Upper lobe of left lung (tissue), 6 donors: ENCODE results near the gene KRTAP5-8. TPM values are rescaled to one million over a fixed set of nuclear protein-coding genes. Genes with fewer than 3 reads are reported as not detected.

ENCODE experiments used
- ATAC-seq, 2 donors: fragments of 200-7000 bp; cut with Tn5 transposase; one replicate each; pipeline ENCODE4 v1.9.1; 2022; ENCODE audit warnings: mild to moderate bottlenecking in 2 of 2, moderate library complexity in 2 of 2; ENCODE audit not compliant: low FRiP score in 2 of 2
- DNase-seq, 2 donors: peaks; one replicate each; pipeline ENCODE4 v3.0.0-alpha.2; 2019 to 2020
- H3K27ac ChIP-seq, 4 donors: fragments of 200-600 bp; sonication (generic); one replicate each; pipeline ENCODE4 v1.5.1; 2016 to 2019
- H3K27me3 ChIP-seq, 4 donors: fragments of 200-600 bp; sonication (generic); one replicate each; pipeline ENCODE4 v1.5.1; 2017 to 2019
- H3K36me3 ChIP-seq, 4 donors: fragments of 200-600 bp; sonication (generic); one replicate each; pipeline ENCODE4 v1.5.1; 2016 to 2019
- H3K4me1 ChIP-seq, 4 donors: fragments of 200-600 bp; sonication (generic); one replicate each; pipeline ENCODE4 v1.5.1; 2018 to 2019
- H3K4me3 ChIP-seq, 4 donors: fragments of 200-600 bp; sonication (generic); one replicate each; pipeline ENCODE4 v1.5.1; 2017 to 2019; ENCODE audit warnings: mild to moderate bottlenecking in 2 of 4, moderate library complexity in 1 of 4
- H3K9me3 ChIP-seq, 4 donors: fragments of 200-600 bp; sonication (generic); one replicate each; pipeline ENCODE4 v1.5.1; 2018 to 2019
- EP300 ChIP-seq, 4 donors: sonication (generic); formaldehyde crosslinking; IDR thresholded peaks; one replicate each; pipeline ENCODE4 v1.5.1; 2017; ENCODE audit warnings: antibody characterized with exemption in 4 of 4, control low read depth in 2 of 4
- POLR2A ChIP-seq, 4 donors: fragments of 450-650 bp; IDR thresholded peaks; one replicate each; pipeline ENCODE4 v1.5.1; 2016 to 2017; ENCODE audit warnings: antibody characterized with exemption in 4 of 4, mild to moderate bottlenecking in 2 of 4
- POLR2AphosphoS5 ChIP-seq, 2 donors: sonication (generic); formaldehyde crosslinking; IDR thresholded peaks; one replicate each; pipeline ENCODE4 v1.5.1; 2017; ENCODE audit warnings: antibody characterized with exemption in 2 of 2
- WGBS, 2 donors: methylation state at CpG; one replicate each; pipeline ENCODE4 v1.1.5; 2017 to 2018; 5-methylcytosine and 5-hydroxymethylcytosine counted together
- total RNA-seq, 6 donors: library from RNA; depleted of rRNA in 4 of 6; stranded (reverse); fragments of >200 nt in 4 of 6; gene quantifications; one replicate each; pipeline versions ENCODE4 v1.1.0 to v1.2.1, GENCODE V29; 2016 to 2021
- TF ChIP-seq, protein P1 (sequence below), 6 experiments: fragments of 450-650 bp in 4 of 6; fragments of 200-600 bp in 2 of 6; sonication (generic) in 2 of 6; IDR thresholded peaks; one replicate each; pipeline ENCODE4 v1.5.1; 2016 to 2019; ENCODE audit warnings: antibody characterized with exemption in 6 of 6
- donor health status: DM: no; HTN: no; CAD: no; lungs with moderate emphysema.
- donor health status: DM: no; HTN: yes; CAD: no; lungs with severe emphysema.

The KRTAP5-8 gene
- total RNA-seq, 6 donors from 2014 or later: 0.23 to 7.3 (median 0.71) TPM; not detected in 2

DNA sequence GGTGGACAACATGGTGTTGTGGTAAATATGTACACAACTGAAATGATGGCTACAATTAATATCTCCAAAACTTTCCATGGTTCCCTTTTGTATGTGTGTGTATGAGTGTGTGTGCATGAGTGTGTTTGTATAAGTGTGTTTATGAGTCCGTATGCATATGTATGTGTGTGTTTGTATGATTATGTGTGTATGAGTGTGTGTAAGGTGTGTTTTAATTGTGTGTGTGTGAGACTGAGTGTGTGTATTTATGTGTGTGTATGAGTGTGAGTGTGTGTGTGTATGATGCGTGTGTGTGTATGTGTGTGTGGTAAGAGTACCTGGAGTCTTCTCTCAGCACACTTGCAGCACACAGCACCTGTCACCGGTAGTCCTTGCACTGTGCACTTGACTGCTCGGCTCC is 18.2 kb downstream of the KRTAP5-8 start:
- Histone ChIP-seq H3K4me1 (no peaks in the 10 kb centered on the region), H3K27ac (no peak overlapping the region), H3K9me3 (no peaks in the 10 kb centered on the region), H3K36me3 (no peaks in the 10 kb centered on the region), H3K27me3 (no peaks in the 10 kb centered on the region), H3K4me3 (no peak overlapping the region)
- WGBS, 2 donors: 84 to 90% methylated on average over 4 of the region's 4 CpGs
- no peak for DNase-seq
- no peak for ATAC-seq
- TF ChIP-seq POLR2A (IDR thresholded peaks at IDR 0.05) (no peak), EP300 (IDR thresholded peaks at IDR 0.05) (no peak), POLR2AphosphoS5 (IDR thresholded peaks at IDR 0.05) (no peak)
- TF ChIP-seq, protein P1, sequence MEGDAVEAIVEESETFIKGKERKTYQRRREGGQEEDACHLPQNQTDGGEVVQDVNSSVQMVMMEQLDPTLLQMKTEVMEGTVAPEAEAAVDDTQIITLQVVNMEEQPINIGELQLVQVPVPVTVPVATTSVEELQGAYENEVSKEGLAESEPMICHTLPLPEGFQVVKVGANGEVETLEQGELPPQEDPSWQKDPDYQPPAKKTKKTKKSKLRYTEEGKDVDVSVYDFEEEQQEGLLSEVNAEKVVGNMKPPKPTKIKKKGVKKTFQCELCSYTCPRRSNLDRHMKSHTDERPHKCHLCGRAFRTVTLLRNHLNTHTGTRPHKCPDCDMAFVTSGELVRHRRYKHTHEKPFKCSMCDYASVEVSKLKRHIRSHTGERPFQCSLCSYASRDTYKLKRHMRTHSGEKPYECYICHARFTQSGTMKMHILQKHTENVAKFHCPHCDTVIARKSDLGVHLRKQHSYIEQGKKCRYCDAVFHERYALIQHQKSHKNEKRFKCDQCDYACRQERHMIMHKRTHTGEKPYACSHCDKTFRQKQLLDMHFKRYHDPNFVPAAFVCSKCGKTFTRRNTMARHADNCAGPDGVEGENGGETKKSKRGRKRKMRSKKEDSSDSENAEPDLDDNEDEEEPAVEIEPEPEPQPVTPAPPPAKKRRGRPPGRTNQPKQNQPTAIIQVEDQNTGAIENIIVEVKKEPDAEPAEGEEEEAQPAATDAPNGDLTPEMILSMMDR (IDR thresholded peaks at IDR 0.05): no peak

DNA sequence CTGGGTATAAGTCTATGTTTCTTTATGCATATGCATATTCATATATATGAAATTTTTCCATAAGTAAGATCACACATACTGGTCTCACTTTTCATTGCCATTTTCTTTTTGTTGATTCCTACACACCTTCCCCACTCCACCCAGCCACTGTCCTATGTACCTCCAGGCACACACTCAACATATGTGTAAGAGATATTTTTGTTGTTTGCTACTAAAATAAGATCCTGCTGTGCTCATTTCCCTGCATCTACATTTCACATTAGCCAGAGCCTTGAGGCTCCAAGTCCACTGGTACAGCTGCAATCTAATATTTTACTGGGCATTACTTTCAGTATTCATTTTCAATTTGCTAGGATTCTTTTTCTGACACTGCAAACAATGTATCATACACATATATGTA is 19.4 kb downstream of the KRTAP5-8 start:
- DNase-seq (no peak), ATAC-seq (no peak)
- Histone ChIP-seq H3K4me3 (no peak overlapping the region), H3K27me3 (no peaks in the 10 kb centered on the region), H3K36me3 (no peaks in the 10 kb centered on the region), H3K9me3 (no peaks in the 10 kb centered on the region), H3K27ac (no peak overlapping the region), H3K4me1 (no peaks in the 10 kb centered on the region)
- TF ChIP-seq, protein P1 (IDR thresholded peaks at IDR 0.05): no peak
- TF ChIP-seq POLR2A (IDR thresholded peaks at IDR 0.05): no peak
- TF ChIP-seq EP300 (IDR thresholded peaks at IDR 0.05): no peak
- no peak for TF ChIP-seq POLR2AphosphoS5 (IDR thresholded peaks at IDR 0.05)

DNA sequence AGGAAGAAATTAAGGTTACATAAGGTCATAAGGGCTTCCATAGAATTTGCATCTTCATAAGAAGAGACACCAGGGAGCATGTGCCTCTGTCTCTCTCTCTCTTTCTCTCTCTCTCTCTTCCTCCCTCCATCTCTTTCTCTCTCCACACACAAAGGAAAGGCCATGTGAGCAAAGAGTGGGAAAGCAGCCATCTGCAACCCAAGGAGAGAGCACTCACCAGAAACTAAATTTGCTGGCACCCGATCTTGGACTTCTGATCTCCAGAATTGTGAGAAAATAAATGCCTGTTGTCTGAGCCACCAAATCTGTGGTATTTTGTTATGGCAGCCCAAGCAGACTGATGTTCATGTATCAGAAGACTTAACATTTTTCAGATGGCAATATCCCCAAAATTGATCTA is 21.2 kb downstream of the KRTAP5-8 start:
- TF ChIP-seq POLR2AphosphoS5 (IDR thresholded peaks at IDR 0.05): no peak
- no peak for TF ChIP-seq EP300 (IDR thresholded peaks at IDR 0.05)
- TF ChIP-seq, protein P1 (IDR thresholded peaks at IDR 0.05): no peak
- TF ChIP-seq POLR2A (IDR thresholded peaks at IDR 0.05): no peak
- Histone ChIP-seq H3K4me1 (no peaks in the 10 kb centered on the region), H3K9me3 (no peaks in the 10 kb centered on the region), H3K27ac (no peak overlapping the region), H3K27me3 (no peaks in the 10 kb centered on the region), H3K36me3 (no peaks in the 10 kb centered on the region), H3K4me3 (no peak overlapping the region)
- WGBS, 2 donors: 90 to 95% methylated on average over 1 of the region's 1 CpG
- ATAC-seq: no peak
- DNase-seq: no peak

DNA sequence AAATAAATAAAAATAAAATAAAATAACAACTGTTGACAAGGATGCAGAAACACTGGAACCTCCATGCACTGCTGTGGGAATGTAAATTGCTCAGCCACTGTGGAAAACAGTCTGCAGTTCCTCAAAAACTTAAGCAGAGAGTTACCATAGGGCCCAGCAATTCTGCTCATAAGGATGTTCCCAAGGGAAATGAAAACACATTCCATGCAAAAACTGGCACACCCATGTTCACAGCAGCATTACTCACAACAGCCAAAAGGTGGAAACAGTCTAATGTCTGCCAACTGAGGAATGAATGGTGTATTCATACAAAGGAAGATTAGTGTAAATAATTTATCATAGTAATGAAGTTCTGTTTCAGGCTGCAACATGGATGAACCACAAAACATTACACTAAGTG is 24.3 kb downstream of the KRTAP5-8 start:
- DNase-seq (no peak), ATAC-seq (no peak)
- Histone ChIP-seq H3K4me3 (no peak overlapping the region), H3K4me1 (no peaks in the 10 kb centered on the region), H3K27ac (no peak overlapping the region), H3K36me3 (no peaks in the 10 kb centered on the region), H3K27me3 (no peaks in the 10 kb centered on the region), H3K9me3 (no peaks in the 10 kb centered on the region)
- TF ChIP-seq POLR2AphosphoS5 (IDR thresholded peaks at IDR 0.05) (no peak), POLR2A (IDR thresholded peaks at IDR 0.05) (no peak), EP300 (IDR thresholded peaks at IDR 0.05) (no peak)
- TF ChIP-seq, protein P1 (IDR thresholded peaks at IDR 0.05): no peak

DNA sequence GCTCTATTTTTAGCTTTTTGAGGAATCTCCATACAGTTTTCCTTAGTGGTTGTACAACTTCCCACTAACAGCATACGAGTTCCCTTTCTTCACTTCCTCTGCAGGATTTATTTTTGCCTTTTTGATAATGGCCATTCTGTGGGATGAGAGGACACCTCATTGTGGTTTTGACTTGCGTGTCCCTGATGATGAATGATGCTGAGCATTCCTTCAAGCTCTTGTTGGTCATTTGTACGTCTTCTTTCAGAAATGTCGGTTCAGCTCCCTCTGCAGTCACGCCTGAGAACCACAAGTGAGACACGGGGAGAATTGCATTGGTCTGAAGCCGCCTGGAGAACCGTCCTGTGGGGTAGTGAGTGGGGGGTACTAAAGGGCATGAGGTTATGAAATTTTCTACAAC is 25.6 kb downstream of the KRTAP5-8 start:
- TF ChIP-seq, protein P1 (IDR thresholded peaks at IDR 0.05): peak in 3 of 6 experiments; percentile 14 to 19 (median 16)
- TF ChIP-seq POLR2A (IDR thresholded peaks at IDR 0.05): no peak
- TF ChIP-seq EP300 (IDR thresholded peaks at IDR 0.05): no peak
- TF ChIP-seq POLR2AphosphoS5 (IDR thresholded peaks at IDR 0.05): no peak
- no peaks in the 10 kb centered on the region for H3K4me1 ChIP-seq
- no peaks in the 10 kb centered on the region for H3K36me3 ChIP-seq
- no peaks in the 10 kb centered on the region for H3K27me3 ChIP-seq
- no peak overlapping the region for H3K4me3 ChIP-seq
- no peaks in the 10 kb centered on the region for H3K9me3 ChIP-seq
- 20 to 21% methylated on average over 8 of the region's 8 CpGs for WGBS, 2 donors
- no peak overlapping the region for H3K27ac ChIP-seq
- ATAC-seq: no peak
- DNase-seq: no peak
